ENCODE measurements around the gene USP46.

USP46 gene

GRCh38 chr4:52659001-52659721, at the start of gene USP46:
TSS of gene USP46 (minus strand) at chr4:52659301. CDS start at chr4:52659150, 151 bp downstream.
- DNase-seq, result peak; percentile 11 to 82 (median 63)

- DNase-seq, result no peak
Observed at GRCh38 chr4:52704661-52705060, 45.6 kb upstream of the USP46 start.

GRCh38 chr4:52704133-52704532, 45.0 kb upstream of the USP46 start:
- DNase-seq, result no peak

GRCh38 chr4:52701207-52701606, 42.1 kb upstream of the USP46 start:
- DNase-seq, result no peak

- DNase-seq, result no peak
Observed at GRCh38 chr4:52694936-52695335, 35.8 kb upstream of the USP46 start.

- no peak for DNase-seq
Observed at GRCh38 chr4:52693492-52693891, 34.4 kb upstream of the USP46 start.

- no peak for DNase-seq
Observed at GRCh38 chr4:52689096-52689495, 30.0 kb upstream of the USP46 start.

- DNase-seq, result no peak
Observed at GRCh38 chr4:52687696-52688095, 28.6 kb upstream of the USP46 start.

- no peak for DNase-seq
Observed at GRCh38 chr4:52685316-52685715, 26.2 kb upstream of the USP46 start.

GRCh38 chr4:52684896-52685295, 25.8 kb upstream of the USP46 start:
- no peak for DNase-seq

- no peak for DNase-seq
Observed at GRCh38 chr4:52680381-52680780, 21.3 kb upstream of the USP46 start.

- no peak for DNase-seq
Observed at GRCh38 chr4:52676536-52676935, 17.4 kb upstream of the USP46 start.

- DNase-seq, result no peak
Observed at GRCh38 chr4:52675111-52675510, 16.0 kb upstream of the USP46 start.

- no peak for DNase-seq
Observed at GRCh38 chr4:52670739-52671138, 11.6 kb upstream of the USP46 start.

GRCh38 chr4:52670121-52670520, 11.0 kb upstream of the USP46 start:
- DNase-seq, result no peak

GRCh38 chr4:52665592-52665991, 6.5 kb upstream of the USP46 start:
- DNase-seq, result no peak

GRCh38 chr4:52664479-52664878, 5.4 kb upstream of the USP46 start:
- DNase-seq, result no peak

- DNase-seq, result no peak
Observed at GRCh38 chr4:52661966-52662690, 3.0 kb upstream of the USP46 start.

GRCh38 chr4:52660643-52661042, 1.5 kb upstream of the USP46 start:
- no peak for DNase-seq

- peak in 48 of 51 donors; percentile 13 to 77 (median 49) for DNase-seq
Observed at GRCh38 chr4:52659722-52660261, 691 bp upstream of the USP46 start.

- DNase-seq, result peak in 6 of 51 donors; percentile 12 to 40 (median 34)
Observed at GRCh38 chr4:52658641-52659000, 480 bp downstream of the USP46 start.

- peak in 23 of 51 donors; percentile 2 to 83 (median 21) for DNase-seq
Observed at GRCh38 chr4:52657618-52658501, 1.2 kb downstream of the USP46 start.
